GM21529 (cell line): Measurements from ENCODE around the gene ZYG11A.

Source experiments
- ATAC-seq: cut with Tn5 transposase; IDR thresholded peaks from one replicate; pipeline ENCODE4 v1.9.1; 2021; ENCODE audit not compliant: unreplicated experiment

ZYG11A gene

DNA sequence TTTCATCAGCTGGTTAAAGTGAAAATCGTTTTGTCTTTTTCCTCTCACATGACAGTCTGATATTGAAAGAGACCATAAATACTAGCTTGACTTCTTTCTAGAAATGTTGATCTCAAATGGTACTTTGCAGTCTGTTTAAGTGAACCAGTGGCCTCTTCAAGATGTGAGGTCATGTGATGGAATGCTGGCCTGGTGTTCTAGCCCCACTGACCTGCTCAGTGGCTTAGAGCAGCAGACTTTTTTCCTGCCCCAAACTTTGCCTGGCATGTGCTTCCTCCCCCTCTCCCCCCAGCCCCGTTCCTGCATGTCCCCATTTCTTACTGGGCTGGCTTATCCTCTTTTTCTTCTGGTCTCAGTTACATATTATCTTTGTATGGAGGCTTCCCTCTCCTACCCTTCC is 34.3 kb downstream of the ZYG11A start:
- no peak for ATAC-seq

DNA sequence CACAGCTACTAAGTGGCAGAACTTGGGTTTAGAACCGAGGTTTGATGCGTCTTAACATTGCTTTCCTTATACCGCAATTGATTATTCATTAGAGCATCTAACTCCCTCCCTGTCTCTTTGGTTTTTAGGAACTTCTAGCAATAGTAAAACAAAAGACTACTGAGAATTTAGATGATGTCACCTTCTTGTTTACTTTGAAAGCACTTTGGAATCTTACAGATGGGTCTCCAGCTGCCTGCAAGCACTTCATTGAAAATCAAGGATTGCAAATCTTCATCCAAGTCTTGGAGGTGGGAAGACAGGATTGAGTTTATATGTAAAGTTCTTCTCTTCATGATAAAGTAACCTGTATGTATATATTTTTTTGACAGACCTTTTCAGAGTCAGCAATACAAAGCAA is 35.0 kb downstream of the ZYG11A start:
- ATAC-seq: no peak

DNA sequence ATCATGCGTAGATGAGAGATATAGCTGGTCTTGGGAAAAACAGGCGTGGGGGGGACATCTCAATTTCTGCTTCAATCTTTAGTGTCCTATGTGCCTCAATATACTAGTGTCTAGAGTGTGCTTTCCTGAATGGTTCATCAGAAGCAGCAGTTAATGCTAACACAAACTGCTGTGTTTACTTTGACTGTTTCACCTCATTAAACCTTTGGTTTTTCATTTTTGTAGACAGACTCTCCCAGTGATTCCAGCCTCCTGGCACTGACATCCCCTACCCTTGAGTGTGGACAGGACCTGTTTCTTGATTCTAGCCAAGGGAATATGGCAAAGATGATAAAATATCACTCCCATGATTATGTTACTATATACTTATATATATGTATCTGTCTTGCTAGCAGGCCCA is 37.6 kb downstream of the ZYG11A start:
- no peak for ATAC-seq

DNA sequence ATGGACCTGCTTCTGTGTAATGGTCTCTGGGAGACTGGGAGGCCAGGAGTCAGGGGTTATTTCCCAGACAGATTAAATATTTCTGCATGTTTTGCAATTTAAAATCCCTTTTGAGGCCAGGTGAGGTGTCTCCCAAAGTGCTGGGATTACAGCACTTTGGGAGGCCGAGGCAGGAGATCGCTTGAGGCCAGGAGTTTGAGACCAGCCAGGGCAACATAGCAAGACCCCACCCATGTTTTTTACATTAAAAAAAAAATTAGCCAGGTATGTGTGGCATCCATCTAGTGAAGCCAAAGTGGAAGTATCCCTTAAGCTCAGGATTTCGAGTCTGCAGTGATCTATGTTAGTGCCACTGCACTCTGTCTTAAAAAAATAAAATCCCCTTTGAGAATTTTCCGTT is 44.9 kb downstream of the ZYG11A start:
- ATAC-seq: no peak

DNA sequence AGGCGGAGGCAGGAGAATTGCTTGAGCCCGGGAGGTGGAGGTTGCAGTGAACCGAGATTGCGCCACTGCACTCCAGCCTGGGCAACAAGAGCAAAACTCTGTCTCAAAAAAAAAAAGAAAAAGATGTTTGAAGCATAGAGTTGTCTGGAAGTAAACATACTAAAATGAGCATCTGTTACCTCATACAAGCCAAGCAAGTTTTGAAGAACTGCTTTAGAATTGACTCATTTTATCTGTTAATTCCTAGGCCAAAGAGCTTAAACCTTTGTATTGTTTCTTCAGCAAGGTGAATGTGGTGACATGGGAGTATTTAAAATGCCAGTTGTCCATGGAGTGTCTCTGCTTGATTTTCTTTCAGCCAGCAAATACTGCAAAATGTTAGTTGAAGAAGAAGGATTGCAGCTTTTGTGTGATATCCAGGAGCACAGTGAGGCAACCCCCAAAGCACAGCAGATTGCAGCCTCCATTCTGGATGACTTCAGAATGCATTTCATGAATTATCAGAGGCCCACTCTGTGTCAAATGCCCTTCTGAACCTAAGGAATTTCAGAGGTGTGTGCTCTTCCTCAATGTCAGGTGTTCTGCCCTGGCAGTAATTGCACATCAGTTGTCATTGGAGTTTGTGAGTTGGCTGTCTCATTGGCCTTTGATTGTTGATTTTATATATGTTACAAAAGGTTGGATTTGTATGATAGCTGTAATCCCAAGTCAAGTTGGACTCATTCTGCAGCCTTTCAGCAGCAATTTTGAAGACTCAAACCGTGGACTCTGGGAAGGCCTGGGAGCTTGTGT is 50.1 kb downstream of the ZYG11A start:
- no peak for ATAC-seq

DNA sequence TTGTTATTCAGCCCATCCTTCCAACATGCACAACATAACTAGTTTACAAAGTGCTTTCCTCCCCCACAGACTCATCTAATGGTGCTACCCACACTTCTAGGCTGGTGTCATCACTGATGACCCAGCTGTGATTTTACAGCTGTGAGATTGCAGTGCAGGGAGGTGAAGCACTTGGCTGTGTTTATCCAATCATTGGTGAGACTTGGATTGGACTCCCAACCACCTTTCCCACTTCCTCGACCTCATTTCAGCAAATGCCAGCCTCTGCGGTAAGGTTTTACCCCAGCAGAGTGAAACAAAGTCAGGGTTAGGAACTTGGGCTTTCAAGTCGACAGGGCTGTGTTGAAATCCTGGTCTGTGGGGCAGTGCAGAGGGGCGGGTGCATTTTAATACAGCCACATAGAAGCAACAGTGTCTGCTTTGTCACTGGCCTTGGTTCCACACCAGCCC is 56.9 kb downstream of the ZYG11A start:
- no peak for ATAC-seq

DNA sequence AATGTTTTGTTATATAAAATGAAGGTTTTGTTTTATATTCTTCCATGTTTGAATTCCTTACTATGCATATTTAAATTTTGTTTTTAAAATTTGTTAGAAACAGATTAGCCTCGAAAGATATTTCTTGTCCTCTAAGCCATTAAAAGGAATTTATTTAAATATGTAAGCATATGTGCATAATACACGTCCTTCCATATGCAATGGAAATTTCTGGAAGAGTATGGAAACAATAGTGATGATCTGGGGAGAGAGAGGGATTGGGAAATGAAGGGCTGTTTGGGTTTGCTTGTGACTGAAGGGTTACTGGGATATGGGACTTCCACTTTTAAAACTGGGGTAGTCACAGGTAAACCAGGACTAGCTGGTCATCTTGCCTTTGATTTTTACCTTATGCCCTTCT is 57.8 kb downstream of the ZYG11A start:
- no peak for ATAC-seq

DNA sequence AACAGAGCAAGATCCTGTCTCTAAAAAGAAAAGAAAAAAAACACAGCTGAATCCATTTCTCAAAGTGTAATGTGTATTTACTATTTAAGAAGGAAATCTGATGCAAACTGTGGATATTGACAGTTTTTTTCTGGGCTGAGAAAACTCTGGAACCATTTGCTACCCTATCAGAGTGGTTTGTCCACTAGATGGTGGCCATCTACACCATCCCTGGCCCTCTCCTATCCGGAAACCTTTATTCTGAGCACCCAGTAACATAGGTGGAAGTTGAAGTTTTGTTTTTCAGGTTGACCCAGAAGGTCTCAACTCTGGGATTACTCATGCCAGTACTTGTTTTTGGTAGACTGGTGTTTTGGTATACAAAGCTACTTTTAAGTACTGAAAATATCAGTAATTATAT is 58.8 kb downstream of the ZYG11A start:
- no peak for ATAC-seq

DNA sequence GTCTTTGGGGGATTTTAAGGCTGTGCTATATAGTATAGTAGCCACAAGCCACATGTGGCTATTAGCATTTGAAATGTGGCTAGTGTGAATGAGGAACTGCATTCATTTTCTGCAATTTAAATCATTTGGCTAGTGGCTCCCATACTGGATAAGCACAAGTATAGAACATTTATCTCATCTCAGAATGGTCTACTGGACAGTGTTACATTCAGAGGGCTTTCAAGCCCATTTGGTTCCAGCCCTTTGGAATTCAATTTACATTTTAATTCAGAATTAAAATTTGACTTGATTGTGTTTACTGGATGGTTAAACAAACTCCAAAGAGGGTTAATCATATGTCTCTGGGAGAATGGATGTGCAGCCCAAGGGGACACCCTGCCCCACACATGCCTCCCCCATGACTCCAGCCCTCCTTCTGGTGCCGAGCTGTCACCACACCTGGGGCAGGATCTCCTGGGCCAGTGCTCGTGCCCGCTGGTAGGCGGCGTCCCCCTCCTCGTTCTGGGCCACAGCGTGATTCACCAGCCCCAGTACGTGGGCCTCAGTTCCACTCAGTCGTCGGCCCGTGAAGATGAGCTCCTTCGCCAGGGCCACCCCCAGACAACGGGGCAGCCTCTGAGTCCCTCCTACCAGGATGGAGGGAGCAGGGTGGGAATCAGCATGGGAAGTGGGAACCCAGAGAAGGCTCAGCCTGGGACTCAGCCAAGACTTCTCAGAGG is 61.8 kb downstream of the ZYG11A start:
- no peak for ATAC-seq

DNA sequence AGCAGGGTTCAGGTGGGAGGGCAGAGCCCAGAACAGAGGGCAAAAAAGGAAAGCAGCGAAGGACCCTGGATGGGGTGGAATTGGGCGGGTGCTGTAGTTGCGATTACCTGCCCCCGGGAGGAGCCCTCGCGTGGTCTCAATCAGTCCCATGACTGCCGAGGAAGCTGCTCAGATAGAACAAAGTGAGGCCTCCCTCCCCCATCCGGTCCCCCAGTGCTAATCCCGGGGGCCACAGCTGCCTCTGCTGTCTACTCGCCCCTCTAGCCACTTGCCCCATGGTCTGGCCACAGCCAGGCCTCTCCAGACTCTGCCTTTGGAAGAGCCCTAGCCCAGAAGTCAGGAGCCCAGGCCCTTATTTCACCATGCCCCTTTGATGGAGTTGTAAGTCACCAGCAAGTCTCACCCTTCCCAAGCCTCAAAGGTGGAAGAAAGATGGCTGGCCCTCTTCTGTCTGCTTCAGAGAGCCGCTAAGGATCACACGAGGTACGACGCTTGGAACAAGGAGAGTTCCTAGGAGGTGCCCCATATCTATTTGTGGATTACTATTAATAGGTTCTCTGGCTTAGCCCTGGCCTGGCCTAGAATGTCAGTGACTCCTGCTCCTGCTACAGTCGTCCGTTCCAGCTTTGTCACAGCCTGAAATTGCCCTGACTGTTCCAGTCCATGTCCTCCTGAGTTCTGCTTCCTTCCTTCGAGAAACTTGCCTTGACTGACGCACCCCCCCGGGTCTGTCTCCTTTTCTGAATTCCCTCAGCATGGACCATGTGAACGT is 62.6 kb downstream of the ZYG11A start:
- ATAC-seq: no peak

DNA sequence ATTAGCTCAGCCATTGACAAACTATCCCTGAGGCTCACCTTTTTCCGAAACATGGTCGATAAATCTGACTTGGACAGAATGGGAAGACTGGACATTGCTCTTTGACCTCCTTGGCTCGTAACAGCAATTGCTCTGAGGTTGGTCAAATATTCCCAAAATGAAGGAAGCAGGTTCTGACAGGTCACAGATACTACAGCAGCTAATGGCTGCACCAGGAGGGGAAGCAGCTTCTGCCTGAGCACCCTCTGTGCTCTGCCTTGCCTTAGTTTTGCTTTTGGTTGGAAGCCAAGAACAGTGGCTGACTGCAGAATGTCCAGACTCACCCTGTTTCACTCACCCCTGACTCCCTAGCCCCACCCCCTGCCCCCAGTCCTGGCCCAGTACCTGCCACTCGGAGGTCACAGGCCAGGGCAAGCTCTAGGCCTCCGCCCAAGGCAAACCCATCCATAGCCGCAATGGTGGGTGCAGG is 63.6 kb downstream of the ZYG11A start:
- no peak for ATAC-seq

DNA sequence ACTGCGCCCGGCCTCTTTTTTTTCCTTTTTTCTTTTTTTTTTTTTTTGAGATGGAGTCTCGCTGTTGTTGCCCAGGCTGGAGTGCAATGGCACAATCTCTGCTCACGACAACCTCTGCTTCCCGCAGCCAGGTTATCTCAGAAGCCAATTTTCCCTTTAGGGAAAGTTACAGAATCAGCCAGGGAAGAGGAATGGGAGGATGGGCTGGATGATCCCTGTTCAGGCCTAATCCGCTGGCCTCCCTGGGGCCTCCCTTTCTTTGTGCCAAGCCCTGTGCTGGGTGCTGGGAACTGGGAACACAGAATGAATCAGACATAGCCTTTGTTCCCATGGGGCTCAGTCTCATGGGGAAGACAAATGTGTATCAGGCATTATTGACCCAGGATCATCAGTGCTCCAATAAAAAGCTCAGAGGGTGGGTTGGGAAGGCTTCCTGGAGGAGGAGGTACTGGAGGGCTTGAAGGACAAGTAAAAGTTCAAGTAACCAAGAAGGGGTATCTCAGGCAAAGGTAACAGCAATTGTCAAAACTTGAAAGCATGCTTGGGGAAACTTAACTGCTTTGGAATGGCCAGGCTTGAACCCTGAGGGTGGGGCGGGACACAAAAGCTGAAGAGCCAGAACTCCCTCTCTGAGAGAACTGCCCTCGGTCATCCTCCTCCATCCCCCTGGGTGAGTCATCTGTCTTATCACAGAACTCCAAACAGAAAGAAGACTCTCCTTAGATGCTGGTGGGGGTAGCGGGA is 64.7 kb downstream of the ZYG11A start:
- ATAC-seq: no peak

DNA sequence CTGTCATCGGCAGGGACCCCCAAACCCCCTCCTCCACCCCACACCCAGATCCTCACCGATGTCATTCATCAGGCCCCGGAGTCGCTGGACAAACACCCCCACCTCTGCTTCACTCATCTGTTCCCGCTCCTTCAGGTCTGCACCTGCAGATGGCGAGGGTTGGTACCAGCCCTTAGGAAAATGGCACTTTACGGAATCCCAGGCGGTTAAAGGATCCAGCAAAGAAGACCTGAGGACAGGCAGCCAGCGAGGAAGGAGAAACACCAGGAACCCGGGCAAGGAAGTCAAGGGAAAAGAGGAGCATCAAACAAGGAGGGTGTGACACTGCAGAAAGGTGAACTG is 65.2 kb downstream of the ZYG11A start:
- no peak for ATAC-seq

DNA sequence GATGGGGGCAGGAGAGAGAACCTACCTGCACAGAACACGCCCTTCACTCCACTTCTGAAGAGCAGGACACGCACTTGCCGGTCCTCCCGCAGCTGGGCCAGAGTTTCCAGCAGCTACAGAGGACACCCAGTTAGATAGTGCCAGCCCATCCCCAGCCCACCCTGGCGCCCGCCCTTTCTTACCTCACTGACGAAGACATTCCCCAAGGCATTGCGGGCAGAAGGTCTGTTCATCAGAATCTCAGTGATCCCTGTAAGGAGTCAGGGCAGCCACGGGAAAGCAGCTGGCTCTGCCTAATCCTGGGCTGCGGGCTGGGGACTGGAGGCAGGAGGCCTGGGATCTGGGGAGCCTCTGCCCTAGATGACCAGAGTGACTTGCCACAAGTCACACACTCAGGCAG is 69.0 kb downstream of the ZYG11A start:
- ATAC-seq: no peak

DNA sequence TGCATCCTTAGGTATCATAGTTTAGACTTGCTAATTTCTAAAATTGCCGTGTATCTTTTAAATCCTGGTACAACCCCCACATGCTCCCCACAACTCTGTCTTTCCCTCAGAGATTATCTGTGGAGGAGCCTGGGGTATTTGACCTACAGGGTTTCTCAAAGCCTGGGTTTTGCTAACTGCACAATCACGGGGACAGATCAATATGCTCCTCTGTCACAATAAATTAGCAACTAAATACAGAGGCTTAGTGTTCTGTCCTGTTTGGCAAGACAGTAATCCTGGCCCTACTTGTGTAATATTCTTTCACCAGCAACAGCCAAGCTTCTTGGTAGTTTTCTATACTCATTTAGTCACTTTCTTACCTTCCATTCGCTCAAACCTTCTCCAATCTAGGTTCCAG is 70.5 kb downstream of the ZYG11A start:
- no peak for ATAC-seq

DNA sequence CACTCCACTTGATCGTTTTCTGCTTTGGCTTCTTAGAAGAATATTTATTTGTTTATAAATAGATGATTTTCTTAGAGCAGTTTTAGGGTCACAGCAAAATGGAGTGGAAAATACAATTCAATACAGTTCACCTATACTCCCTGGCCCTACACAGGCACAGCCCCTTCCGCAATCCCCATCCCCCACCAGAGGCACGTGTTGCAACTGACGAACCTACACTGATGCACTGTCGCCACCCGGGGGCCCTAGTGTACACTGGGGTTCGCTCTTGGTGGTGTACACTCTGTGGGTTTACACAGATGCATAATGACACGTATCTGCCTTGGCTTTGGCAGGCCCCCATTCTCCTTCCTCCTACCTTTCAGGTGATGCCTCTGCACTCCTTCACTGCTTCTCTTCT is 71.0 kb downstream of the ZYG11A start:
- no peak for ATAC-seq

DNA sequence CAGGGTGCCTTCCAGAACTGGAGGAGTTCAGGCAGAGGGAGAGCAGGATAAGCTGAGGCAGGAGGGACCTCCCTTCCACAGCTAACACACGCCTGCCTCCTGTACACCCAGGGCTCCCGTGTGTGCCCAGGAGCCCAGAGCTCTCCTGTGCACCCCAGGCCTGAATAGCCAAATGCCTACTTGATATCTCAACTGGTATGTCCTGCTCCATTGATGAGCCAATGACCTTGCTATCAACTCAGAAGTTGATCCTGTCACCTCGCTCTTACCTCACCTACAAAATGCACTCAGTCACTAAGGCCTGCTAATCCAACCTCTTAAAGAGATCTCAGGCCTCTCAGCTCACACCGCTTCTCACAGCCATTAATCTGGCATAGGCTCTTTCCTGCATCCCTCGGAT is 71.9 kb downstream of the ZYG11A start:
- ATAC-seq: no peak

DNA sequence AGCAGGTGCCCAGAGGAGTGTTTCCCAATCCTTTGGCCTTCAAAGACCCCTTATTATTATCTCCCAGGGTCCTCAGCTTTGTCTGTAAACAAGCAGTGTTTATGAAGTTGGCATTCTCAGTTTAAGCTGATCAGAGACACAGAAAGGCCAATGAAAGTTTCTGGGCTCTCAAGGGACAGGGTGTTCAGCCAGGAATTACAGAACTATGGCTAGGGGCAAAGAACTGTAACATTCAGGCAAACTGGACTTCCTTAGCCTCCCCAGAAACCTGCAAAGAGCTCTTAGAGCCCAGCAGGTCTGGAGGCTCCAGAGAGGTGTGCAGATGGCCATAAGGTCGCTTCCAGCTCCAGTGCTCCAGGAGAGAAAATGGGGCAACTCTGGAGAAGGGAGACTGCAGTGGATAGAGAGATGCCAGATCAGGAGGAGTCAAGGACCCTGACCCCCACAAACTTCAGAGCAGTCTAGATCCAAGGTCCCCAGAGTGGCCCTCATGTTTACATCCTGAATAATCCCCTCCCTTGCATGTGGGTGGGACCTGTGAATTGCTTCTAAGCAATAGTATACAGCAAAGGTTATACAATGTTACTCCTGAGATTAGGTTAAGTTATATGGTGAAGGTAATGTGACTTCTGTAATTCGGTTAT is 72.8 kb downstream of the ZYG11A start:
- ATAC-seq: no peak

DNA sequence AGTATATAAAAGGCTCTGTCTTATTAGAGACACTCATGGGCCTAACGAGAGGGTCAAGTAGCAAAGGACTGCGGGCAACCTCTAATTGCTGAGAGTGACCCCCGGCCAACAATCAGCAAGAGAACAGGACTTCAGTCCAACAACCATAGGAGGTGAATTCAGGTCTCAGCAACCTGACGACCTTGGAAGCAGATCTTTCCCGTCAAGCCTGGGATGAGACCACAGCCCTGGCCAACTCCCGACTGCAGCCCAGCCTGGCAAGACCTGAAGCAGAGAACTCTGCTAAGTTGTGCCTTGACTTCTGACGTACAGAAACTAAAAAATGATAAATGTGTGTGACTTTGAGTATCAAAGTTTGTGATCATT is 73.3 kb downstream of the ZYG11A start:
- no peak for ATAC-seq

DNA sequence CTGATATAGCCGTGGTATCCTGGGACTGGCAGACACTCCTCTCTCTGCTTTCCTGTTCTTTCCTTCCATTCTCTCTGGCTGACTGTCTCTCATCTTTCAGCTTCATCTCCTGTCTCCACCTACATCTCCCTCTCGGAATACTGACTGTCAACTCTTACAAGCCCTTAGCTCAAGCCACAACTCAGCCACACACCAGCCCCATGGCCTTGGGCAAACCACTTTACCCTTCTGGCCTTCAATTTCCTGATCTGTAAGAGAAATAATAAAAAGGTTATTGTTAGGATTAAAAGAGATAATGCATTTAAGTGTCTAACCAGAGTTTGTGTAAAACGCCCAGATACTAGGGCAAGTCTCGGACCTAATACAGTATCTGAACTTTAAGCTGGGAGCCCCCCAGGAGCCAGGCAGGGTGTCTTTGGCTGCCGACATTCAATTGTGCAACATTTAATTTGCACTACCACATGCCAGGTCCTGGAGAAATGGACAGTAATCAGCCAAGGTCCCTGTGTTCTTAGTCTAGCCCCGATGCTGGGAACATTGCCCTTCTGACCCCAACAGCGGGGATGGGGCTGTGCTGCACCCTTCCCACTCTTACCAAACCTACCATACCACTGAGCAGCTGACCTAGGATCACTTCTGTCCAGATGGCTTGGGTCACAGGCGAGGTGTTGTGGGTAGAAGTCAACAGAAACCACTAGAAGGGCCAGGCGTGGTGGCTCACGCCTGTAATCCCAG is 73.8 kb downstream of the ZYG11A start:
- no peak for ATAC-seq
